GM21390 (cell line): ENCODE data around the gene WLS.
"Not testable (repeated sequence)": the region's sequence is repeated elsewhere in the genome, so short reads cannot be mapped to it uniquely, and the experiment has no call there.

Experiments used
- ATAC-seq: cut with Tn5 transposase; IDR thresholded peaks from one replicate; pipeline ENCODE4 v1.9.1; 2021; ENCODE audit not compliant: unreplicated experiment

The WLS gene

DNA sequence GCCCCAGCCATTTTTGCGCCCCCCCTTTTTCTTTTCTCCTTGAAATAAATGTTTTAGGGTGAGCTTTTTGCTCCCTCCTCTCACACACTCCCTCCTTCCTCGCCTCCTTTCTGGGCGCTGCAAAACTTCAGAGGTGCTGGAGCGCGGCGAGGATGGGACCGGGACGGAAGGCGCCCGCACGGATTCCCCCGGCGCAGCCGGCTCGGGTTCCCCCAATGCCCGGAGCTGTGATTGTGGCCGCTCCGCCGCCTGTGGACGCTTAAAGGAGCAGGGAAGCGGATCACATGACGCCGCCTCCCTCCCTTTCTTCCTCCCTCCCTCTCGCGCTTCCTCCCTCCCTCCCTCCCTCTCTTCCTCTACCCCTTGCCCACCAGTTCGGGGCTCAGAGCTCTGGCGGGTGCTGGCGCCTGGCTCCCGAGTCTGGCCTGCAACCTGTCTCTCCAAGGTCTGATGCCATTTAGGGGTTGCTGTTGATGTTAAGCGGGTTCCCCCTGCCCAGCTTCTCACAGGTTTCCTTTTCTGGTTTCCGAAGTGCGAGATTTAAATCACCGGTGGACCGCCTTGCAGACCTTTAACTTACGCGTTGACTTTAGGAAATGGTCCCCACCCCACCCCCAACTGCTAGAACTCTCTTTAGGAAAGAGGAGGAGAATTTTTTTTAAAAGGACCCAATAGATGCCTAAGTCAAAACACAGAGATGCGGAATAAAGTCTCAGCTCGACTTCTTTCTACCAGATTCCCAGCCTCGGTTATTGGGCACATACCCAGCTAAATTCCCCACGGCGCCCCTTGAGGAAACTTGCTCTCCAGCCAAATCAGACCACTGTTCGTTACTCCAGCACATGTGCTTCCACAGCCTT is at the start of gene WLS:
Gene WLS, minus strand, starts transcription at position 235 of the 860 bp plus-strand sequence. Its CDS starts 224 bp downstream, at position 11.
- no peak for ATAC-seq

- no peak for ATAC-seq
Observed at GRCh38 chr1:68280286-68280685, 48.0 kb upstream of the WLS start.

GRCh38 chr1:68279846-68280245 is 47.5 kb upstream of the WLS start:
- ATAC-seq = no peak

- ATAC-seq = no peak
Observed at GRCh38 chr1:68278221-68278620, 45.9 kb upstream of the WLS start.

- no peak for ATAC-seq
Observed at GRCh38 chr1:68276448-68276847, 44.1 kb upstream of the WLS start.

GRCh38 chr1:68273530-68273929 is 41.2 kb upstream of the WLS start:
- no peak for ATAC-seq

DNA sequence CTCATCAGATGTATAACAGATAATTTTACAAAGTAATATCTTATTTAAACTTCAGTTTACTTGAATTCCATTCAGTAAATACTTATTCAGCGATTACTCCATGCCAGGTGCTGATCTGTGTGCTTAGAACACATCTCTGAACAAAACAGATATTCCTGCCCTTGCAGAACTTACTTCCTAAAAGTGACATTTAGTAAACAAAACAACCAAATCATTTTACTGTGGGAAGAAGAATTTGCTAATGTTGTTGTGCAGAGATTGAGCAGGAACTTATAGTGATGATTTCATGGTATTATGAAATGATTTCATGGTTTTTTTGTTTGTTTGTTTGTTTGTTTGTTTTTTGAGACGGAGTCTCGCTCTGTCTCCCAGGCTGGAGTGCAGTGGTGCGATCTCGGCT is 39.3 kb upstream of the WLS start:
- no peak for ATAC-seq

DNA sequence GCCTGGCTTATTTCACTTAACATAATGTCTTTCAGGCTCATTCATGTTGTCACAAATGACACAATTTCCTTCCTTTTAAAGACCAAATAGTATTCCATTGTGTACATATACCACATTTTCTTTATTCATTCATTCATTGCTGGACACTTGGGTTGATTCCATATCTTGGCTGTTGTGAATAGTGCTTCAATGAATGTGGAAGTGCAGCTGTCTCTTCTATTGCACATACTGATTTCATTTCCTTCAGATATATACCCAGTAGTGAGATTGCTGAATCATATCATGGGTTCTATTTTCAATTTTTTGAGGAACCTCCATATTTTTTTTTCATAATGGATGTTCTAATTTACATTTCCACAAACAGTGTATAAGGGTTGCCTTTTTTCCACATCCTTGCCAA is 38.6 kb upstream of the WLS start:
- no peak for ATAC-seq

- ATAC-seq = no peak
Observed at GRCh38 chr1:68269637-68270430, 37.5 kb upstream of the WLS start.

DNA sequence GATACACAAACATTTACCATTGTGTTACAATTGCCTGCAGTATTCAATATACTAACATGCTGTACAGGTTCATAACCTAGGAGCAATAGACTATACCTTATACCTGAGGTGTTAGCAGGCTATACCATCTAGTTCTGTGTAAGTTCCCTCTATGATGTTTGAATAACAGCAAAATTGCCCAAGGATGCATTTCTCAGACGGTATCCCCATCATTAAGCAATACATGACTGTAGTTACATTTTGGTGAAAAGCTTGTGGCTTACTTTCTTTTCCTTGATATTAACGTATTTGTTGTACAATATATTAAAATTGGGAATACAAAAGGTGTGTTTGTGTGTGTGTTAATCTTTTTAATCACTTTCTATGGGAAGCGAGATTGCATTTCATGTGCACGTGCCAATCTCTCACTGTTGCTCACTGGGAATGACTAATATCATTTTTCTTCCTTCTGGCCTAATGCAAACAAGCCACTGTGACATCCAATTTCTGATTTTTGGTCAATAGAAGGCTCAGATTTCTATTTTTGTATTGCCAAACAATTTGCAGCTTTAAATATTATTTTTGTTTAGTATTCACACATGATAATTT is 36.7 kb upstream of the WLS start:
- ATAC-seq = no peak

DNA sequence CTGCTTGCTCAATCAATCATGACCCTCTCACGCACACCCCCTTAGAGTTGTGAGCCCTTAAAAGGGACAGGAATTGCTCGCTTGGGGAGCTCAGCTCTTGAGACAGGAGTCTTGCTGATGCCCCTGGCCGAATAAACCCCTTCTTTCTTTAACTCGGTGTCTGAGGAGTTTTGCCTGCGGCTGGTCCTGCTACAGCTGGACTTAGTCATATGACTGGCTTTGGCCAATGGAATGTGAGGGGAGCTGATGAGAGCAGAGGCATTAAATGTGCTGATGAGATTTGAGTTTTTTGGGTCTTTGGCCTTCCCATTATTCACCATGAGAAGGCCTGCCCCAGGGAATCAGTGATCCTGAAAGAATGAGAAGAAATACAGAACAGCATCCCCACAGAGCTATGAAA is 24.5 kb upstream of the WLS start:
- ATAC-seq = not testable (repeated sequence)

GRCh38 chr1:68255301-68255700 is 23.0 kb upstream of the WLS start:
- ATAC-seq = no peak

DNA sequence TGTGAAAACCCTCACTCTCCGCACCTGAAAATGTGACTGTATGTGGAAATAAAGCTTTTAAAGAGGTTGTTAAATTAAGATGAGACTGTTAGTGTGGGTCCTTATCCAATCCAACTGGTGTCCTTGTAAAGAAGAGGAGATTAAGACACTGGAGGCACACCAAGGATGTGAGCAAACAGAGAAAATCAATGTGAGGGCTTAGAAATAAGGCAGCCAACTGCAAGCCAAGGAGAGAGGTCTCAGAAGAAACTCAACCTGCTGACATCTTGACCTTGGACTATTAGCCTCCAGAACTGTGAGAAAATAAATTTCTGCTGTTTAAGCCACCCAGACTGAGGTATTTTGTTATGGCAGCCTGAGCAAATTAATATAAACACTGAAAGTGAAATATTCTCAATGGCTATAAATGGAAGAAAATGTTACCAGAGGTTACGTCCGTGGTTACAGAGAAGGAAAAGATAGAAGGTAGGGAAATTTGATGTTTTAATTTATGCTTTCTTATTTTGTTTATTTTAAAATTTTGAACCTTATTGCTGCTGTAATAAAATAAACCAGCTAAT is 22.4 kb upstream of the WLS start:
- ATAC-seq = no peak

- no peak for ATAC-seq
Observed at GRCh38 chr1:68237040-68237439, 4.7 kb upstream of the WLS start.

DNA sequence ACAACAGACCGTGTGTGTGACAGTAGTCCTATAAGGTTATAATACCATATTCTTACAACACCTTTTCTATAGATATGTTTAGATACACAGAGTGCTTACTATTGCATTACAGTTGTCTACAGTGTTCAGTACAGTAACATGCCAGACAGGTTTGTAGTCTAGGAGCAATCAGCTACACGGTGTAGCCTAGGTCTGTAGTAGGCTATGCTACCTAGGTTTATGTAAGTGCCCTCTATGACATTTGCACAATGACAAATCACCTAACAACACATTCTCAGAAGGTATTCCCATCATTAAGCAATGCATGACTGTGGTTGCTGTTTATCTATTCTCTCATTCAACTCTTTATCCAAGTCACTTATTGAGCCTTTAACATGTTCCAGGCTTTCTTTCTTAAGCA is 1.8 kb upstream of the WLS start:
- ATAC-seq = no peak

GRCh38 chr1:68233202-68233601 is 879 bp upstream of the WLS start:
- no peak for ATAC-seq

GRCh38 chr1:68231627-68232288 is 565 bp downstream of the WLS start:
- no peak for ATAC-seq

DNA sequence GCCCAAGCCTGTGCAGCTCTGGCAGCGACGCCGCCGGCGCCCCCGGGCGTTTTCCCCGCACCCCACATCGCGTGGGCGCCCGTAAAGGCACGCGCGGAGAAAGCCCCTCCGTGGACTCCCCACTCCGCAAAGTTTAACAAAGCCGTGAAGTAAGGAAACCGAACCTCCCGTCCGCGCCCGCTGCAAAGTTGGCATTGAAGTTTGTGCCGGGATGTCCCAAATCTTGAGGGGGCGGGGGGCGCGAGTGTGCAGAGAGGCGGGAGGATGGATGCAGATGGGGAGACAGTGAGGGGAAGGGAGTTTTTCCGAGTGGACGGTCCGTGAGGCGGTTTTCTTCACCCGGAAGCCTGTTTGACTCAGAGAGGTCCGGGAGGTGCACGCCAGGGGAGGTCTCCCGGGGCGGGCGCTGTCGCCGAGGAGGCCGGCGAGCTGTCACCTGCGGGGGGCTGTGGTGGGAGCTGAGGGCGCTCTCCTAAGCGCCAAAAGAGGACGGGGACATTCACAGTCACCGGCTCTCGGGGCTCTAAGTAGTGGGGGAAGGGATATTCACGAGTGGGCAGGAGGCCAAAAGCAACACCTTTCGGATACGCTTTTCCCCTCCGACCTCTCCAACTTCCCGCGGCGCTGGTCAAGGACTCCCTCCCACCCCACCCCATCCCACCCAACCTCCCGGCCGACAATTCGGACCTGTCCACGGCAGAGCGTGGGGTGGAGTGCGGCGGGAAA is 1.3 kb downstream of the WLS start:
- no peak for ATAC-seq

DNA sequence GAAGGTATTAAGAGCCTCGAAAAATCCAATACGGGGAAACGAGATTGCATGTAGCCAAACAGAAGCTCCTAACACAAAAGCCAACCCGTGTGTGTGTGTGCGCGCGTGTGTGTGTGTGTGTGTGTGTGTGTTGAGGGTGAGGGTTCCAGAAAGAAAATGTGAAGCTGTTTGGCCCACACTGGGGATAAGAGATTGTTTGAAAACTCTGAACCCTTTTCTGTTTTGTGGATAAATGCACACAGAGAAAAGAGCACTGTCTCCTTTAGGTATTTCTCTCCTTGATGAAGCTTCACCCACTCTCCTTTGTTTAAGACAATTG is 1.9 kb downstream of the WLS start:
- no peak for ATAC-seq

DNA sequence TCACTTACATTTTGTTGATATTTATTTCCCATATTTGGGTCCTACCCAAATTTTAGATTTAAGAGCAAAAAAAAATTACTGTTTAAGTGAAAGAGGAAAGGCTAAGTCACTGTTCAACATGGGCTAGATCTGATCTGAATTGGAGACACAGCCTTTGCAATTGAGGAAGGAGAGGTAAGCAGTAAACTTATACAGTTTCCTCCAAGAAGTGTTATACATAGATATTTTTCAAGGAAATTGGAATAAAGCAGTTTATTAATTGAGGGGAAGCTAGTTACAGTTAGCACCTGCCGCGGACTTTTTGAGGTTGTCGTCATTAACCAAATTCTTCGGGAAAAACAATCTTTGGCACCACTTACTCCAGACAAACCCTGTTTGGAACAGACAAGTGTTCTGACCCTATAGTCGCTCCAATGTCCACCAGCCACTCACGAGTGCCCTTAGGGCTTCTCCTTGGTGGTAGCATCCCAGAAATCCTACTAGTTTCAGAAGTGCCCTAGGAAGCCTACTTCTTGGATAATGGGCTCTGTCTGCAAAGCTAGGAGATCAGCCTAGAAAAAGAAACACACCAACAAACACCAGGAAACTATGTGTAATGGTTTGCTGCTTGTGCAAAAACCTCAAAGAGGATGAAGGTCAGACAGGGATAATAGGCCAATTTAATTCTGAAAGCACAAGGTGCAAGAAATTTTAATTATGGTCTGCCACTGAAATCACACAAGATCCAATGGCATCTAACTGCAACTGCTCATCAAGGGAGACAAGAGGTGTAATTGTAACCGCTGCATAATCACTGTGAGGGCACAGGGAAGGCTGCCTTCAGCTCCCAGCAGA is 2.5 kb downstream of the WLS start:
- no peak for ATAC-seq
